ENCODE measurements around the gene NEURL3.

The NEURL3 gene

DNA sequence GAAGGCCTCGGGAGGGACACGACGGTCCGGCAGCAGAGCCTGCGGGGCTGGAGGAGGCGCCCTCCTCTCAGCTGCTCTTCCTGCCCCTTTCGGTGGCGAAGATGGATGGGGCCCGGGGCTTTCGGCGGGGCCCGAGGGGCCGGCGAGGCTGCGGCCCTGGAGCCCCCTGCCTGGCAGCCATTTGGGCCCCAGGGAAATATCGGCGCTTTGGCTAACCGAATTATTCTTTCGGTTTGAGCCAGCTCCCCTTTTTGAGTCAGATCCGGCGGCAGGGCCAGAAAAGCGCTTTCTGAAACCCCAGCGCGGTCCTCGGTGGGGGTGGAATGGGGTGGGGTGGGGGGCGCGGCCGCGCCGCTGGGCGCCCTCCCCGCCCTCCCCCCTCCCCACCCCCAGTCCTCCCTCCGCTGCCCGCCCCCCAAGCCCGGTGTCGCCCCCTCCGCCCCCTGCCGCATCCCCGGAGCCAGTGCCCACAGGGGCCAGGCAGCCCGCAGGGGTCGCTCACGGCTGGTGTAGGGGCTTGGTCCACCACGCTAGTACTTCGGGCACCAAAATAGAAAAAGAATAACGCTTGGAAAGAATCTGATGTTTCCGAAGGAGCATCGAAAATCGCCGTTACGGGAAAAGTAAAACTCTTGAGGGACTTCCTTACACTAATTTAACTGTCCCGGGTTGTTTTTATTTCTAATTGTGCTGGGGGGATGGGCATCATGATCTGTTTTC, 22.3 kb upstream of the NEURL3 start:
- Histone ChIP-seq H3K4me3 (IDR thresholded peaks at IDR 0.05; ENCODE audit: insufficient read depth, low read depth, low read length) (no peak overlapping the region), H3K4me1 (ENCODE audit: low read depth, poor library complexity, severe bottlenecking) (peaks cover 90% of the 10 kb centered on the region), H3K79me2 (ENCODE audit: insufficient read depth, low read depth) (no peaks in the 10 kb centered on the region), H3K36me3 (ENCODE audit: insufficient read depth) (no peaks in the 10 kb centered on the region), H3K4me2 (peak overlapping the region; percentile 98), H3K9ac (peak overlapping the region; percentile 95), H3K27ac (peak overlapping the region; percentile 96), H2AFZ (ENCODE audit: low read depth) (peak overlapping the region; percentile 8; the same call in 1 of the 2 replicates), H4K20me1 (ENCODE audit: insufficient read depth) (no peaks in the 10 kb centered on the region), H3K27me3 (ENCODE audit: insufficient read depth, low read depth) (no peaks in the 10 kb centered on the region)
- TF ChIP-seq CTCF (conservative IDR thresholded peaks at IDR 0.05; ENCODE audit: low read depth, low read length), result no peak

DNA sequence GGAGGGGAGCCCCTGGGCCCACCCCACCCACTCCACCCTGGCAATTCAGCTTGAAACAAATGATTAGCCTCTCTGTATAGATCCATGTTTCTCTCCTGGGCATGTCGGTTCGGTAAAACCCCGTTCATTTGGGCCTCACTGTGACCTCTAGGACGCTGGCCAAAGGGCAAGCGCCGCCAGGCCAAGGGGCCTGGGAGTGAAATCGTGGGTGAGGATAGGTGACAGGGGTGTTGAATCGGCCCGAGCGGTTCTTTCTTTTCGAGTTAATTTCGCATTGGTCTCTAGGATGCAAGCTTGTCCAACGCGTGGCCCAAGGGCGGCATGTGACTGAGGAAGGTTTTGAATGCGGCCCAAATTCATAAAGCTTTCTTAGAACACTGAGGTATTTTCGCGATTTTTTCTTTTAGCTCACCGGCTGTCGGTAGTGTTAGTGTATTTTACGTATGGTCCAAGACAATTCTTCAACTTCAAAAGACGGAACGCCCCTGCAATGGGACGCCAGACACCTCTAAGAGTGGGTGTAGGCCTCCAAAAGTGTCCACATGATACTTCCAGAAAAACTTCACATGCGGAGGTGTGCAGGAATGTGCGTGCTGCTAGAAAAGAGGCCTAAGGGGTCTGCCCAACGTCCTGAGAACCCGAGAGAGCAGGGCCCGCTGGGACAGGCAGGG, 21.6 kb upstream of the NEURL3 start:
- H4K20me1 ChIP-seq (ENCODE audit: insufficient read depth), result no peaks in the 10 kb centered on the region
- H3K4me1 ChIP-seq (ENCODE audit: low read depth, poor library complexity, severe bottlenecking), result peaks cover 92% of the 10 kb centered on the region
- no peaks in the 10 kb centered on the region for H3K27me3 ChIP-seq (ENCODE audit: insufficient read depth, low read depth)
- H3K4me2 ChIP-seq, result peak overlapping the region; percentile 98
- no peak for TF ChIP-seq CTCF (conservative IDR thresholded peaks at IDR 0.05; ENCODE audit: low read depth, low read length)
- peak overlapping the region; percentile 95 for H3K9ac ChIP-seq
- no peaks in the 10 kb centered on the region for H3K36me3 ChIP-seq (ENCODE audit: insufficient read depth)
- H3K4me3 ChIP-seq (IDR thresholded peaks at IDR 0.05; ENCODE audit: insufficient read depth, low read depth, low read length), result no peak overlapping the region
- H2AFZ ChIP-seq (ENCODE audit: low read depth), result peak overlapping the region; percentile 8; the same call in 1 of the 2 replicates
- no peaks in the 10 kb centered on the region for H3K79me2 ChIP-seq (ENCODE audit: insufficient read depth, low read depth)
- H3K27ac ChIP-seq, result peak overlapping the region; percentile 96

DNA sequence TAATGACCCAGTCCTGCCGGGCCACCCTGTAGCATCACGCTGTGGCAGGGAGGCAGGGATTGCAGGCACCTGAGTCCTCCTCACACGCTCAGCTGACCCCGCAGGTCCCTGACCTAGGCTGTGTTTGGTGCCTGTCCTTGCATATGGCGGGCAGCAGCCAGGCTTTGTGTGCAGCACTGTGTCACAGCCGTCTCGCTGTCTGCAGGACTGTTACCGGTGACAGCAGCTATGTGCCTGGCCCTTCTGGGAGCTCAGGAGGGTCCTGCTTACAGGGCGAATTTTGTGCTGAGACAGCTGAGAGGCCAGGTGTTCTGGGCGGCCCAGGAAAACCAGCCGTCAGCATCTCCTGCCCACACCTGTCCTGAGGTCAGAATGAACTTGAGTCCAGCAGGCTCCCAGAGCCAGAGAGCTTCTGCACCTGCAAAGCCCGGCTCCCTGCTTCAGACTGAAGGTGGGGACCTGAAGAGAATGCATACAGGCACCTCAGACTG, 21.0 kb upstream of the NEURL3 start:
- Histone ChIP-seq H3K9ac (peak overlapping the region; percentile 95), H2AFZ (ENCODE audit: low read depth) (0 out of 2 replicates have a peak overlapping the region, but pooled peaks have one; percentile 8), H3K27me3 (ENCODE audit: insufficient read depth, low read depth) (no peaks in the 10 kb centered on the region), H3K4me3 (IDR thresholded peaks at IDR 0.05; ENCODE audit: insufficient read depth, low read depth, low read length) (no peak overlapping the region), H3K27ac (peak overlapping the region; percentile 96), H3K36me3 (ENCODE audit: insufficient read depth) (no peaks in the 10 kb centered on the region), H3K4me1 (ENCODE audit: low read depth, poor library complexity, severe bottlenecking) (peaks cover 86% of the 10 kb centered on the region), H3K4me2 (peak overlapping the region; percentile 98), H4K20me1 (ENCODE audit: insufficient read depth) (no peaks in the 10 kb centered on the region), H3K79me2 (ENCODE audit: insufficient read depth, low read depth) (no peaks in the 10 kb centered on the region)
- TF ChIP-seq CTCF (conservative IDR thresholded peaks at IDR 0.05; ENCODE audit: low read depth, low read length), result no peak

GRCh38 chr2:96525211-96525507, 20.0 kb upstream of the NEURL3 start:
- Histone ChIP-seq H3K27ac (peak overlapping the region; percentile 96), H2AFZ (ENCODE audit: low read depth) (no peak overlapping the region), H4K20me1 (ENCODE audit: insufficient read depth) (no peaks in the 10 kb centered on the region), H3K9ac (no peak overlapping the region; the same call in 1 of the 2 replicates), H3K4me2 (peak overlapping the region; percentile 98), H3K4me3 (IDR thresholded peaks at IDR 0.05; ENCODE audit: insufficient read depth, low read depth, low read length) (no peak overlapping the region), H3K36me3 (ENCODE audit: insufficient read depth) (no peaks in the 10 kb centered on the region), H3K4me1 (ENCODE audit: low read depth, poor library complexity, severe bottlenecking) (peaks cover 76% of the 10 kb centered on the region), H3K79me2 (ENCODE audit: insufficient read depth, low read depth) (no peaks in the 10 kb centered on the region), H3K27me3 (ENCODE audit: insufficient read depth, low read depth) (no peaks in the 10 kb centered on the region)
- no peak for TF ChIP-seq CTCF (conservative IDR thresholded peaks at IDR 0.05; ENCODE audit: low read depth, low read length)

All from KMS-11 (cell line).